ENCODE results near the gene UNC13B. TPM values are rescaled to one million over a fixed set of nuclear protein-coding genes. Genes with fewer than 3 reads are reported as not detected.

Gene UNC13B
- total and polyA plus RNA-seq, 9 of the 15 experiments (the other 6 are each of a cell fraction or from before 2014, with no cell fraction given): 2.4 to 11.5 (median 8.6) TPM

DNA sequence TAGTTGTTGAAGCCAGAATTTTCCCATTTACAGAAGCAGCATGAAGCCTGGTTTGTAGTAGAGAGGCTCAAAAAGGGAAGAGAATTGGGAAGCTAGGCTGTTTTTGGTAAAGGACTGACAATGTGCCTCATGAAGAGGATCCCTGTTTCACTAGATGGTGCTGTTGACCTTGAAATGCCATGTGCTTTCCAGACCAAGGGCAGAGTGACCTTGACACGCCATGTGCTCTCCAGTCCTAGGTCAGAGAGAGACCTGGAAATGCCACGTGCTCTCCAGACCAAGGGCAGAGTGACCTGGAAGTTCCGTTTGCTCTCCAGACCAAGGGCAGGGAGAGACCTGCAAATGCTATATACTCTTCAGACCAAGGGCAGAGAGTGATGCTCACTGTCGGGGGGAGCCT is 32.0 kb downstream of the UNC13B start (continued):
- TF ChIP-seq EP400 (IDR thresholded peaks at IDR 0.05) (peak; percentile 51; the same call in 1 of the 2 replicates), POLR2G (IDR thresholded peaks at IDR 0.05; ENCODE audit: low read depth, low read length) (no peak), SFPQ (IDR thresholded peaks at IDR 0.05; ENCODE audit: low read depth, low read length) (no peak), CBX8 (IDR thresholded peaks at IDR 0.05; ENCODE audit: borderline replicate concordance, extremely low read depth, low read depth, low read length, poor library complexity, severe bottlenecking) (no peak), CC2D1A (IDR thresholded peaks at IDR 0.05) (no peak), ZNF609 (CRISPR knock-in tag; IDR thresholded peaks at IDR 0.05; ENCODE audit: borderline replicate concordance) (no peak), FOXA1 (IDR thresholded peaks at IDR 0.05; ENCODE audit: borderline replicate concordance) (no peak), E2F4 (CRISPR knock-in tag; IDR thresholded peaks at IDR 0.05; ENCODE audit: low read depth) (no peak), SAFB (IDR thresholded peaks at IDR 0.05; ENCODE audit: borderline replicate concordance, low read depth, low read length) (no peak), ESRRA (IDR thresholded peaks at IDR 0.05; ENCODE audit: borderline replicate concordance, low read depth) (peak; percentile 99), C11orf30 (IDR thresholded peaks at IDR 0.05; ENCODE audit: low read depth) (no peak), ZNF507 (tag; conservative IDR thresholded peaks at IDR 0.05) (no peak), PHB (CRISPR knock-in tag; IDR thresholded peaks at IDR 0.05) (no peak), ZC3H8 (IDR thresholded peaks at IDR 0.05) (no peak), BCLAF1 (IDR thresholded peaks at IDR 0.05; ENCODE audit: borderline replicate concordance in 1 of 2, control insufficient read depth in 1 of 2, low read depth in 2 of 2, low read length in 1 of 2) (no peak), ZNF408 (CRISPR knock-in tag; IDR thresholded peaks at IDR 0.05; ENCODE audit: low read depth) (no peak)
